ENCODE measurements around the gene WDR20. TPM values are rescaled to one million over a fixed set of nuclear protein-coding genes. Genes with fewer than 3 reads are reported as not detected.
A peak's percentile ranks its signal among the peaks of the same experiment; 100 is the strongest.

The WDR20 gene
- total and polyA plus RNA-seq, 2 donors (not counting 3 experiments of a cell fraction or from before 2014, with no cell fraction given), result 12.2 to 22.4 TPM

- CTCF ChIA-PET, result interaction anchor here (1.4 kb wide), 1 partner anchor 174 kb away, joined by 6 read pairs; no protein-coding TSS in a partner anchor
Measured at GRCh38 chr14:102140027-102140749, 491 bp downstream of the WDR20 start.

GRCh38 chr14:102140750-102141145 lies 1.1 kb downstream of the WDR20 start:
- H3K4me3 ChIP-seq (replicated peaks in 1 of 3; ENCODE audit: insufficient read depth in 1 of 3, low read depth in 1 of 3, low read length in 3 of 3), result peak overlapping the region; percentile 43 to 79 (median 57)
- no peaks in the 10 kb centered on the region for H4K20me1 ChIP-seq (replicated peaks; ENCODE audit: control insufficient read depth, extremely low read depth, insufficient read depth, low read length)
- intact Hi-C loops (cut with micrococcal nuclease), result no loop called here
- POLR2A ChIA-PET, result no interaction called here
- peak; percentile 63 for FAIRE-seq
- H3K27ac ChIP-seq (ENCODE audit: insufficient read depth, low read depth, low read length), result no peak overlapping the region
- H3K4me2 ChIP-seq (ENCODE audit: insufficient read depth, low read length), result peak overlapping the region; percentile 84
- H3K36me3 ChIP-seq (ENCODE audit: control insufficient read depth in 2 of 2, extremely low read depth in 1 of 2, insufficient read depth in 2 of 2, low read length in 2 of 2), result no peaks in the 10 kb centered on the region
- H3K9me3 ChIP-seq (replicated peaks; ENCODE audit: control insufficient read depth, insufficient read depth, low read length), result no peaks in the 10 kb centered on the region
- dilution Hi-C loops (cut with MboI; ENCODE audit: extremely low pct_ligation_motif_present, low sequenced_read_pairs), result no loop called here
- peak overlapping the region; percentile 73 for H3K9ac ChIP-seq (replicated peaks; ENCODE audit: extremely low read depth, insufficient read depth, low read length)
- no peaks in the 10 kb centered on the region for H3K27me3 ChIP-seq (ENCODE audit: control insufficient read depth in 2 of 2, insufficient read depth in 2 of 2, low read length in 2 of 2)
- BruUV-seq (replicated peaks), result no TSS peak
- no peak overlapping the region for H2AFZ ChIP-seq (ENCODE audit: low read depth, low read length)
- peaks cover 49% of the 10 kb centered on the region for H3K79me2 ChIP-seq (ENCODE audit: control insufficient read depth, insufficient read depth, low read length)
- CTCF ChIA-PET, result no interaction called here
- H3K9me1 ChIP-seq (replicated peaks; ENCODE audit: control insufficient read depth, extremely low read depth, insufficient read depth, low read length), result no peaks in the 10 kb centered on the region
- H3K4me1 ChIP-seq (ENCODE audit: control insufficient read depth, extremely low read depth, insufficient read depth, low read length), result peaks cover 17% of the 10 kb centered on the region
- TF ChIP-seq FOS (IDR thresholded peaks at IDR 0.05; ENCODE audit: borderline replicate concordance, insufficient read depth, low read length) (no peak), MAX (IDR thresholded peaks at IDR 0.05; ENCODE audit: insufficient read depth, insufficient read length) (no peak), EZH2 (IDR thresholded peaks at IDR 0.05; ENCODE audit: borderline replicate concordance, low read depth, low read length, severe bottlenecking) (no peak), GATA2 (IDR thresholded peaks at IDR 0.05; ENCODE audit: insufficient read depth, insufficient read length, low read depth, low read length) (no peak), POLR2AphosphoS5 (IDR thresholded peaks at IDR 0.05; ENCODE audit: insufficient read depth, low read depth, low read length) (no peak), CTCF (IDR thresholded peaks at IDR 0.05; ENCODE audit: extremely low read depth in 1 of 2, insufficient read depth in 1 of 2, low read depth in 1 of 2, low read length in 2 of 2) (no peak), JUN (IDR thresholded peaks at IDR 0.05; ENCODE audit: borderline replicate concordance, insufficient read depth, insufficient read length, low read depth) (no peak), POLR2A (IDR thresholded peaks at IDR 0.05; ENCODE audit: low read depth, low read length) (no peak), MYC (IDR thresholded peaks at IDR 0.05; ENCODE audit: low read depth, low read length) (no peak)
- peak; percentile 27 for DNase-seq (ENCODE audit: low read depth, low spot score)

More at GRCh38 chr14:102140027-102140749, 491 bp downstream of the WDR20 start:
- Histone ChIP-seq H3K9me1 (replicated peaks; ENCODE audit: control insufficient read depth, extremely low read depth, insufficient read depth, low read length) (no peaks in the 10 kb centered on the region), H3K4me3 (replicated peaks in 1 of 3; ENCODE audit: insufficient read depth in 1 of 3, low read depth in 1 of 3, low read length in 3 of 3) (peak overlapping the region; percentile 43 to 79 (median 57)), H3K27ac (ENCODE audit: insufficient read depth, low read depth, low read length) (peak overlapping the region; percentile 19), H3K79me2 (ENCODE audit: control insufficient read depth, insufficient read depth, low read length) (peaks cover 44% of the 10 kb centered on the region), H3K27me3 (ENCODE audit: control insufficient read depth in 2 of 2, insufficient read depth in 2 of 2, low read length in 2 of 2) (no peaks in the 10 kb centered on the region), H3K9ac (replicated peaks; ENCODE audit: extremely low read depth, insufficient read depth, low read length) (peak overlapping the region; percentile 73), H3K9me3 (replicated peaks; ENCODE audit: control insufficient read depth, insufficient read depth, low read length) (no peaks in the 10 kb centered on the region), H3K36me3 (ENCODE audit: control insufficient read depth in 2 of 2, extremely low read depth in 1 of 2, insufficient read depth in 2 of 2, low read length in 2 of 2) (no peaks in the 10 kb centered on the region), H4K20me1 (replicated peaks; ENCODE audit: control insufficient read depth, extremely low read depth, insufficient read depth, low read length) (no peaks in the 10 kb centered on the region), H3K4me1 (ENCODE audit: control insufficient read depth, extremely low read depth, insufficient read depth, low read length) (peaks cover 17% of the 10 kb centered on the region), H2AFZ (ENCODE audit: low read depth, low read length) (peak overlapping the region; percentile 24), H3K4me2 (ENCODE audit: insufficient read depth, low read length) (peak overlapping the region; percentile 84)
- BruUV-seq (replicated peaks), result no TSS peak
- intact Hi-C loops (cut with micrococcal nuclease), result no loop called here
- POLR2A ChIA-PET, result no interaction called here
- no peak for FAIRE-seq
- TF ChIP-seq POLR2AphosphoS5 (IDR thresholded peaks at IDR 0.05; ENCODE audit: insufficient read depth, low read depth, low read length) (peak; percentile 7), EZH2 (IDR thresholded peaks at IDR 0.05; ENCODE audit: borderline replicate concordance, low read depth, low read length, severe bottlenecking) (no peak)
- dilution Hi-C loops (cut with MboI; ENCODE audit: extremely low pct_ligation_motif_present, low sequenced_read_pairs), result no loop called here
- peak; percentile 33 for DNase-seq (ENCODE audit: low read depth, low spot score)
